MG63 (cell line): ENCODE data around the gene ZNF23. TPM values are rescaled to one million over a fixed set of nuclear protein-coding genes. Genes with fewer than 3 reads are reported as not detected.
"Not testable (repeated sequence)": the region's sequence is repeated elsewhere in the genome, so short reads cannot be mapped to it uniquely, and the experiment has no call there.

Experiments used
- DNase-seq: peaks from one replicate; pipeline ENCODE4 v3.0.0-alpha.2; 2020
- H3K27me3 ChIP-seq: fragments of 250-450 bp; sonication (Bioruptor Pico); 2 replicates; pipeline ENCODE4 v1.5.1; 2020; ENCODE audit warnings: mild to moderate bottlenecking, moderate library complexity
- H3K36me3 ChIP-seq: fragments of 250-450 bp; sonication (Bioruptor Pico); 2 replicates; pipeline ENCODE4 v1.5.1; 2020; ENCODE audit warnings: mild to moderate bottlenecking, moderate library complexity
- H3K4me3 ChIP-seq: fragments of 250-450 bp; sonication (Bioruptor Pico); 2 replicates; pipeline ENCODE4 v1.5.1; 2020; ENCODE audit warnings: mild to moderate bottlenecking, moderate library complexity
- H3K9me3 ChIP-seq: fragments of 250-450 bp; sonication (Bioruptor Pico); 2 replicates; pipeline ENCODE4 v1.5.1; 2020; ENCODE audit warnings: mild to moderate bottlenecking, moderate library complexity
- total RNA-seq: library from RNA; depleted of rRNA; stranded (reverse); fragments of >200 nt; shearing (Covaris generic); gene quantifications from 2 replicates; pipeline ENCODE4 v1.2.3, GENCODE V29; 2014; ENCODE audit warnings: low replicate concordance; rRNA removed

Gene ZNF23
- 3.6 and 4.2 TPM in 2 replicates for total RNA-seq

- DNase-seq: peak; percentile 70
Observed at GRCh38 chr16:71461686-71462648, at the start of gene ZNF23. Gene ZNF23 (minus strand): TSS chr16:71462247. CDS start chr16:71456796, 5,451 bp downstream.

GRCh38 chr16:71507061-71507460, 45.0 kb upstream of the ZNF23 start:
- DNase-seq: no peak
- H3K9me3 ChIP-seq: no peaks in the 10 kb centered on the region

More at GRCh38 chr16:71461686-71462648, at the start of gene ZNF23:
- H3K36me3 ChIP-seq: no peaks in the 10 kb centered on the region
- H3K27me3 ChIP-seq: no peaks in the 10 kb centered on the region
- no peaks in the 10 kb centered on the region for H3K9me3 ChIP-seq
- H3K4me3 ChIP-seq: peak within 1 kb of the TSS; percentile 86

GRCh38 chr16:71504901-71505300, 42.9 kb upstream of the ZNF23 start:
- no peaks in the 10 kb centered on the region; the same call in 1 of the 2 replicates for H3K27me3 ChIP-seq
- H3K4me3 ChIP-seq: no peak overlapping the region
- no peak for DNase-seq
- H3K9me3 ChIP-seq: no peaks in the 10 kb centered on the region
- H3K36me3 ChIP-seq: no peaks in the 10 kb centered on the region

More at GRCh38 chr16:71507061-71507460, 45.0 kb upstream of the ZNF23 start:
- no peaks in the 10 kb centered on the region for H3K36me3 ChIP-seq
- H3K27me3 ChIP-seq: no peaks in the 10 kb centered on the region; the same call in 1 of the 2 replicates
- H3K4me3 ChIP-seq: no peak overlapping the region

- DNase-seq: peak; percentile 8
- not testable (repeated sequence) for H3K4me3 ChIP-seq, H3K27me3 ChIP-seq, H3K9me3 ChIP-seq, H3K36me3 ChIP-seq
Observed at GRCh38 chr16:71504051-71504450, 42.0 kb upstream of the ZNF23 start.

- Histone ChIP-seq H3K27me3 (no peaks in the 10 kb centered on the region; the same call in 1 of the 2 replicates), H3K9me3 (no peaks in the 10 kb centered on the region), H3K36me3 (no peaks in the 10 kb centered on the region), H3K4me3 (no peak overlapping the region)
- DNase-seq: no peak
Observed at GRCh38 chr16:71501547-71501946, 39.5 kb upstream of the ZNF23 start.

- no peak overlapping the region for H3K4me3 ChIP-seq
- no peaks in the 10 kb centered on the region; the same call in 1 of the 2 replicates for H3K27me3 ChIP-seq
- no peaks in the 10 kb centered on the region for H3K9me3 ChIP-seq
- DNase-seq: no peak
- no peaks in the 10 kb centered on the region for H3K36me3 ChIP-seq
Observed at GRCh38 chr16:71500964-71501363, 38.9 kb upstream of the ZNF23 start.

- no peaks in the 10 kb centered on the region for H3K9me3 ChIP-seq
- no peak for DNase-seq
Observed at GRCh38 chr16:71499775-71500364, 37.8 kb upstream of the ZNF23 start.

GRCh38 chr16:71498031-71498430, 36.0 kb upstream of the ZNF23 start:
- DNase-seq: no peak
- Histone ChIP-seq H3K36me3 (no peaks in the 10 kb centered on the region), H3K9me3 (no peaks in the 10 kb centered on the region), H3K27me3 (no peaks in the 10 kb centered on the region), H3K4me3 (no peak overlapping the region)

More at GRCh38 chr16:71499775-71500364, 37.8 kb upstream of the ZNF23 start:
- no peaks in the 10 kb centered on the region for H3K36me3 ChIP-seq
- H3K4me3 ChIP-seq: no peak overlapping the region
- H3K27me3 ChIP-seq: no peaks in the 10 kb centered on the region

- Histone ChIP-seq H3K9me3 (no peaks in the 10 kb centered on the region), H3K36me3 (no peaks in the 10 kb centered on the region), H3K27me3 (no peaks in the 10 kb centered on the region), H3K4me3 (no peak overlapping the region)
- no peak for DNase-seq
Observed at GRCh38 chr16:71493213-71493612, 31.2 kb upstream of the ZNF23 start.

GRCh38 chr16:71492786-71493185, 30.7 kb upstream of the ZNF23 start:
- H3K36me3 ChIP-seq: no peaks in the 10 kb centered on the region
- no peaks in the 10 kb centered on the region for H3K27me3 ChIP-seq
- no peak overlapping the region for H3K4me3 ChIP-seq
- H3K9me3 ChIP-seq: no peaks in the 10 kb centered on the region
- DNase-seq: no peak

GRCh38 chr16:71491054-71491453, 29.0 kb upstream of the ZNF23 start:
- no peaks in the 10 kb centered on the region for H3K36me3 ChIP-seq
- H3K9me3 ChIP-seq: no peaks in the 10 kb centered on the region
- no peak overlapping the region for H3K4me3 ChIP-seq
- H3K27me3 ChIP-seq: no peaks in the 10 kb centered on the region
- DNase-seq: no peak

- Histone ChIP-seq H3K4me3 (no peak overlapping the region), H3K9me3 (no peaks in the 10 kb centered on the region), H3K27me3 (no peaks in the 10 kb centered on the region), H3K36me3 (no peaks in the 10 kb centered on the region)
- DNase-seq: no peak
Observed at GRCh38 chr16:71490361-71490760, 28.3 kb upstream of the ZNF23 start.

- H3K9me3 ChIP-seq: no peaks in the 10 kb centered on the region
- no peaks in the 10 kb centered on the region for H3K36me3 ChIP-seq
- DNase-seq: no peak
- no peaks in the 10 kb centered on the region for H3K27me3 ChIP-seq
- H3K4me3 ChIP-seq: no peak within 1 kb of the TSS
Observed at GRCh38 chr16:71489122-71489521, 27.1 kb upstream of the ZNF23 start, which contains the start of gene ZNF19. Gene ZNF19 (minus strand): TSS chr16:71489324. CDS start chr16:71482114, 7,210 bp downstream.

- Histone ChIP-seq H3K4me3 (peak overlapping the region; percentile 86), H3K36me3 (no peaks in the 10 kb centered on the region), H3K27me3 (no peaks in the 10 kb centered on the region), H3K9me3 (no peaks in the 10 kb centered on the region)
- peak; percentile 72 for DNase-seq
Observed at GRCh38 chr16:71484006-71484893, 22.2 kb upstream of the ZNF23 start.

- no peaks in the 10 kb centered on the region for H3K36me3 ChIP-seq
- H3K27me3 ChIP-seq: no peaks in the 10 kb centered on the region
- no peaks in the 10 kb centered on the region for H3K9me3 ChIP-seq
- no peak overlapping the region for H3K4me3 ChIP-seq
- DNase-seq: no peak
Observed at GRCh38 chr16:71482569-71482968, 20.5 kb upstream of the ZNF23 start.

- no peaks in the 10 kb centered on the region for H3K9me3 ChIP-seq
- no peak for DNase-seq
- no peaks in the 10 kb centered on the region for H3K27me3 ChIP-seq
- no peak overlapping the region for H3K4me3 ChIP-seq
- no peaks in the 10 kb centered on the region for H3K36me3 ChIP-seq
Observed at GRCh38 chr16:71480956-71481355, 18.9 kb upstream of the ZNF23 start.
